Cortex of kidney (tissue), 1 donor: ENCODE results near the gene PRICKLE2.

ENCODE experiments used
- DNase-seq: peaks from one replicate; lab custom pipeline; 2025; lab: John Stamatoyannopoulos, UW

PRICKLE2 gene

DNA sequence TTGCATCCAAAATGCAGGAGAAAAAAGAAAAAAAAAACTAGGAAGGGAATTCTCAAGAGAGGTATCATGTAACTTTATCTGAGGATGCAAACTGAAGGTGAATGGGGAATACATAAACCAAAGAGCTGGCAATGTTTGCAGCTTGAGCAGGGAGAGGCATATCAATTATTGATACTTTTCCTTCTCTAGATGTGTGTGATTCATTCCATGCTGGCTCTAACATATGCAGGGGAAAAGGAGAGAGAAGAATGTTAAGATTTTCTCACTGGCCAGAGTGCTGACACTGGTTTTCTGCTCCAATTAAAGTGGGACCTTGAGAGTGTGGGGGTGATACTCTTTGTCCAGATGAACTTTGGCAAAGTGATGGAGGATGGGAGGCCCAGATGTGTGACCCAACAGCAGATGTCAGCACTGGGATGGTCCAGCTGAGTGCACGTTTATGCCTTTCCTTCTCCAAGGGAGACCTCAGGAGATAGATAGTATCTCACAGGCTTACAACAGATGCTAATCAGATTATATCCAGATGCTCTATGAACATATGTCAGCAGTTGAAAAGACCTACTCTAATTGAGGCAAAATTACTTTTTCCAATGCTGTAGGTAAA is 152.0 kb downstream of the PRICKLE2 start:
- no peak for DNase-seq

- no peak for DNase-seq
Observed at GRCh38 chr3:64072126-64072525, 153.1 kb downstream of the PRICKLE2 start.

DNA sequence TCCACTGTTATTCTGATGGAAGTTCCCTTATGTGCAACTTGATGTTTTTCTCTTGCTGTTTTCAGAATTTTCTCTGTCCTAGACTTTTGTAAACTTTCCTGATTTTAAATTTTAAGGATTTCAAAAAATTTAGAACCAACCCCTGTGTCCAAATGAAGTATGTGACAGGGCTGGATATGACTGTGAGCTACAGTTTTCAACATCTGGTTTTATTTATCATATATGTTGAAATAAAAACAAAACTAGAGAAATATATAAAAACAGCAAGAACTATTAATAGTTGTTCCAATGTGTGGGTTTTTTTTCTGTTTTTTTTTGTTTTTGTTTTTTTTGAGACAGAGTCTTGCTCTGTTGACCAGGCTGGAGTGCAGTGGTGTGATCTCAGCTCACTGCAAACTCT is 154.6 kb downstream of the PRICKLE2 start:
- DNase-seq: no peak

- no peak for DNase-seq
Observed at GRCh38 chr3:64067506-64068346, 157.5 kb downstream of the PRICKLE2 start.

DNA sequence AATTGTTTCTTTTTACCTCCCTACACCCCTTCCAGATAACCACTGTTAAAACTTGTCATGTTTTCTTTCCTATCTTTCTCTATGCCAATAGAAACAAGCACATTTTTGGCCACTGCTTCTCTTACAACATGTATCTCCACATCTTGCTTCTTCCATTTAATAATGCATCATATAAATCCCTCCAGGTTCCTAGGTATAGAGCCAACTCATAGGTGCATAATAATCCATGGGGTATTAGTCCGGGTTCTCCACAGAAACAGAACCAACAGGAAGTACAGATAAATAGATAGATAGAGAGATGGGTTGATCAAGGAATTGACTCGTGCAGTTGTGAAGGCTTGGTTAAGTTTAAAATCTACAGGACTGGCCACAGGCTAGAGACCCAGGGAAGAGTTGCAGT is 160.5 kb downstream of the PRICKLE2 start:
- no peak for DNase-seq

GRCh38 chr3:64063983-64064438 is 161.3 kb downstream of the PRICKLE2 start:
- DNase-seq: no peak

GRCh38 chr3:64063207-64063982 is 161.9 kb downstream of the PRICKLE2 start:
- no peak for DNase-seq

GRCh38 chr3:64061628-64062027 is 163.6 kb downstream of the PRICKLE2 start:
- DNase-seq: no peak

DNA sequence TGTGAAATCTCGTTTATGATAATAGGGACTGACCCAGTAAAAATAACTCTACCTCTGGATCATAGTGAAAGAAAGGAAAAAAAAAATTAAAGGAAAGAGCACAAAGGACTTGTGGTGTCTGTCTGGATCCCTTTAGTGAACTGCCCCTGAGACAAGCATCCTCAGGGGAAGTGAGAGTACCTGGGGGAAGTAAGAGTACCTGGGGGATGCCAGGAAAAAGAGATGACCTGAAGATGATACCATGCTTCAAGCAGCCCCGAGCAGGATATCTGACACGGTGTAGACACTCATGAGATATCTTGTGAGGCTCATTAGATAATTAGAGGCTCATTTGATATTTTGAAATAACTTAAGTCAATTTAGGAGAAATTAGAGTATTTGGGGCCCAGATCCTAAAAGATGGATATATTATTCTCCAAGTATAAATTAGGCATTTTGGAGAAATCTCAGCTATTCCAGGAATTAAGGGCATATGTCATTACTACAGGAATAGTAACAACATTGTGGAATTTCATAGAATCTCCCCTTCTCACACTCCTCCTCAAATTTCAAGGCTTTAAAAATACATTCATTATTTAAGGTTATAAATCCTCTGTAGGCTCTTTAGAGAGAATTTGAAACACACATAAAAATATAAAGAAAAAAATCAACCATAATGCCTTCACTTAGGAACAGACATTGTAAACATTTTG is 165.6 kb downstream of the PRICKLE2 start:
- no peak for DNase-seq

DNA sequence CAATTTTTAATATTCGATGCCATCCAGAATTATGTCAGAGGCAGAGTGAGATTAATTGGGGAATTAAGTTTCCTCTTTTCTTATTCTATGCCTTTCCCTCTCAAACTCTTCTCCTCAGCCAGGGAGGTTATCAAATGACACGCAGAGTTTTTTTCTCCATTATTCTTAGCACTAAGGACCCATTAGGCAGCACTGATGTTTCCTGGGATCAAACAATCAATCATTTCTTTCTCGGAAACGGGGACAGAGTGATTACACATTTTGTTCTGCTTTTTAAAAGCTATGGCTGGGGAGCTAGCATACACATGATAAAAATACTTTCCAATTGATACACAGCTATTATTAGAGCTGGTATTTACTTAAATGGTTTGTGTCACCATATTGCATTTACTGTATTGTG is 166.7 kb downstream of the PRICKLE2 start:
- DNase-seq: no peak

GRCh38 chr3:64057231-64057630 is 168.0 kb downstream of the PRICKLE2 start:
- DNase-seq: no peak

GRCh38 chr3:64056606-64057180 is 168.6 kb downstream of the PRICKLE2 start:
- no peak for DNase-seq

GRCh38 chr3:64055076-64055475 is 170.2 kb downstream of the PRICKLE2 start:
- no peak for DNase-seq

GRCh38 chr3:64054488-64054887 is 170.8 kb downstream of the PRICKLE2 start:
- DNase-seq: no peak

DNA sequence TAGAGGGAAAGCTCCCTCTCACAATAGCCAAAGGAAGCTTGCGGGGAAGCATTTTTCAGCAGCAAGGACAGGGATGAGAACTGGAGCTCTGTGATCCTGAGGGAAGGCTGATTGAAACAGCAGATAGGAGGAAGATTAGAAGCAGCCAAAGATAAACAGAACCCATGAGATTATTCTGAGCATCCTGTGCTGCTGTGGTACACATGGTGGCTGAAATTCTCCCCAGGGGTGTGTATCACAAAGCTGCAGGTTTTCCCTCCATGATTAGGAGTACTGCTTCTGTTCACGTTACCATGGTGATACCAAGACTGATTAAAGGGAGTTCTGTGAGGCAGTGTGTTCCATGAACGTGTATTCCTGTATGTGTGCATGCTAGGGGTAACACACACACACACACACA is 171.7 kb downstream of the PRICKLE2 start:
- DNase-seq: no peak

- no peak for DNase-seq
Observed at GRCh38 chr3:64053117-64053516, 172.1 kb downstream of the PRICKLE2 start.

DNA sequence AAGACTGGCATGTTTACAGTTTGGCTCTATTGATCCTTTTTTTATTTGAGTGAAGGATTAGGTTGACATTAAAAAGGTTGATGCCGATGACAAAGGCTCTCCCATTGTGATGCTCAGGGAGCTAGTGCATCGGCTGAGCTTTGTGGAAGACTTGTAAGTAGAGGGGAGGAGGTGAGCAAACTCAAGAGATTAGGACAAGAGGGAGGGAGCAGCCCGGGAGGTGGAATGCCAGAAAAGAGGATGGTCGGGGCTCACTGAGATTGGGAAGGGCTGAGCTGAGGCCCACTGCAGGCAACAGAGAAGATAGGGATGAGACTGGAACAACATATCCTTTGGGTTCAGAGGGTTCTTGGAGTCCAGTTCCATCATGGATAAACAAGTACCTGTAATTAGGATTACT is 175.4 kb downstream of the PRICKLE2 start:
- no peak for DNase-seq

DNA sequence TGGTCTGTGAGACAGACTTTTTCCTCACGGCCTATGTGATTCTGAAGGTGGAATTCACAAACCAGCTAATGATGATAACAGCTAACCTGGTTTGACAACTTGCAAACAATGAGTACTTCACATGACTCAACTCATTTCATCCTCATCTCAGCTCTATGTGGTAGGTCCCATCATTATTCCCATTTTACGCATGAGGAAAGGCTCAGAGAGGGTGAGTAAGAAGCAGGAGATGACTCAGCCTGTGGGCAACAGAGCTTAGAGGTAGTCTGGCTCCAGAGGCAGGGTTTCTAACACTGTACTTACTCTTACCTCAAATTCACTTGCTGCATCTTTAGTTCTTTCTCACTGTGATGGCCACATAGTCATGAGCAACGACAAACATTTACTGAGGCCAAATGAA is 176.1 kb downstream of the PRICKLE2 start:
- DNase-seq: no peak

GRCh38 chr3:64048631-64049061 is 176.6 kb downstream of the PRICKLE2 start:
- DNase-seq: no peak

DNA sequence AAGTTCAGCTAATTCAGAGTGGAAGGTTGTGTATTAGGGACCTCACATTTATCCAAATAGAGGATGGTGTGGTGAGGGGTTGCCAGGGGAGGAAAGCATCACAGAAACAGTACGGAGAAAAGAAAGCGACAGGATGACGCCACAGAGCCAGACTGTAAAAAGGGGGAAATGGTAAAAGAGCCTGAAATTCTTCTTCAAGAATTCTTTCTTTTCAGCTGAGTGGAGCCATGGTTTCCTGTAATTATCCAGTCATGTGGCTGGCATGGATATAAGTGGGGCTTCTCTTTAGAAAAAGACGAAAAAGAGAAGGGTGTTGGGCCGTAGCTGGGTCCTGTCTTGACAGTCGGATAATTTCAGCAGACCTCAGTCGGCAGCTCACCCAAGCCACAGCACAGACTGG is 177.5 kb downstream of the PRICKLE2 start:
- DNase-seq: no peak

- no peak for DNase-seq
Observed at GRCh38 chr3:64046996-64047594, 178.2 kb downstream of the PRICKLE2 start.
